Measurements from ENCODE around the gene MRGPRG. TPM values are rescaled to one million over a fixed set of nuclear protein-coding genes. Genes with fewer than 3 reads are reported as not detected.

The MRGPRG gene
- total and polyA plus RNA-seq, 7 experiments from 2014 or later, result not detected

GRCh38 chr11:3199537-3200295 lies 18.9 kb downstream of the MRGPRG start:
- H3K27me3 ChIP-seq (ENCODE audit: control insufficient read depth in 2 of 2, insufficient read depth in 2 of 2, low read length in 2 of 2), result no peaks in the 10 kb centered on the region
- H3K9me3 ChIP-seq (ENCODE audit: control insufficient read depth in 2 of 3, low read length in 3 of 3), result no peaks in the 10 kb centered on the region
- CTCF ChIA-PET, result no interaction called here
- H3K27ac Mint-ChIP-seq, result no peak overlapping the region
- no peak overlapping the region for H3K4me3 Mint-ChIP-seq
- H3K9me3 Mint-ChIP-seq, result no peaks in the 10 kb centered on the region
- no peak for DNase-seq
- intact Hi-C loops (cut with micrococcal nuclease), result no loop called here
- no peaks in the 10 kb centered on the region for H3K36me3 Mint-ChIP-seq
- H3K27ac ChIP-seq (ENCODE audit: low read depth, low read length), result no peak overlapping the region
- H3K36me3 ChIP-seq (ENCODE audit: control insufficient read depth in 2 of 3, insufficient read depth in 3 of 3, low read length in 3 of 3), result no peaks in the 10 kb centered on the region
- POLR2A ChIA-PET, result no interaction called here
- no peaks in the 10 kb centered on the region for H3K4me1 ChIP-seq (ENCODE audit: control insufficient read depth in 2 of 2, insufficient read depth in 2 of 2, low read length in 2 of 2)
- H3K4me1 Mint-ChIP-seq, result peaks cover 0 to 7% (median 4%) of the 10 kb centered on the region in 7 donors
- peaks cover 5 to 31% (median 19%) of the 10 kb centered on the region in 5 donors for H3K27me3 Mint-ChIP-seq
- H3K4me3 ChIP-seq (ENCODE audit: low read length), result no peak overlapping the region
- no peak for ATAC-seq

GRCh38 chr11:3198815-3199214 lies 19.8 kb downstream of the MRGPRG start:
- intact Hi-C loops (cut with micrococcal nuclease), result no loop called here
- peaks cover 0 to 7% (median 4%) of the 10 kb centered on the region in 7 donors for H3K4me1 Mint-ChIP-seq
- no peak for DNase-seq
- Histone ChIP-seq H3K27me3 (ENCODE audit: control insufficient read depth in 2 of 2, insufficient read depth in 2 of 2, low read length in 2 of 2) (no peaks in the 10 kb centered on the region), H3K9me3 (ENCODE audit: control insufficient read depth in 2 of 3, low read length in 3 of 3) (no peaks in the 10 kb centered on the region), H3K27ac (ENCODE audit: low read depth, low read length) (no peak overlapping the region), H3K36me3 (ENCODE audit: control insufficient read depth in 2 of 3, insufficient read depth in 3 of 3, low read length in 3 of 3) (no peaks in the 10 kb centered on the region), H3K4me3 (ENCODE audit: low read length) (no peak overlapping the region), H3K4me1 (ENCODE audit: control insufficient read depth in 2 of 2, insufficient read depth in 2 of 2, low read length in 2 of 2) (no peaks in the 10 kb centered on the region)
- no peaks in the 10 kb centered on the region for H3K9me3 Mint-ChIP-seq
- H3K36me3 Mint-ChIP-seq, result no peaks in the 10 kb centered on the region
- no peak overlapping the region for H3K27ac Mint-ChIP-seq
- peaks cover 4 to 31% (median 19%) of the 10 kb centered on the region in 5 donors for H3K27me3 Mint-ChIP-seq
- no peak for ATAC-seq
- ChIA-PET POLR2A (no interaction called here), CTCF (no interaction called here)
- H3K4me3 Mint-ChIP-seq, result no peak overlapping the region

GRCh38 chr11:3197878-3198528 lies 20.6 kb downstream of the MRGPRG start:
- Histone ChIP-seq H3K27ac (ENCODE audit: low read depth, low read length) (no peak overlapping the region), H3K27me3 (ENCODE audit: control insufficient read depth in 2 of 2, insufficient read depth in 2 of 2, low read length in 2 of 2) (no peaks in the 10 kb centered on the region), H3K4me1 (ENCODE audit: control insufficient read depth in 2 of 2, insufficient read depth in 2 of 2, low read length in 2 of 2) (no peaks in the 10 kb centered on the region), H3K4me3 (ENCODE audit: low read length) (no peak overlapping the region), H3K36me3 (ENCODE audit: control insufficient read depth in 2 of 3, insufficient read depth in 3 of 3, low read length in 3 of 3) (no peaks in the 10 kb centered on the region), H3K9me3 (ENCODE audit: control insufficient read depth in 2 of 3, low read length in 3 of 3) (no peaks in the 10 kb centered on the region)
- POLR2A ChIA-PET, result no interaction called here
- H3K27ac Mint-ChIP-seq, result no peak overlapping the region
- no peaks in the 10 kb centered on the region for H3K36me3 Mint-ChIP-seq
- ATAC-seq (no peak), DNase-seq (no peak)
- peaks cover 0 to 6% (median 4%) of the 10 kb centered on the region in 7 donors for H3K4me1 Mint-ChIP-seq
- intact Hi-C loops (cut with micrococcal nuclease), result no loop called here
- H3K4me3 Mint-ChIP-seq, result no peak overlapping the region
- no peaks in the 10 kb centered on the region for H3K9me3 Mint-ChIP-seq
- CTCF ChIA-PET, result no interaction called here
- peaks cover 4 to 31% (median 19%) of the 10 kb centered on the region in 5 donors for H3K27me3 Mint-ChIP-seq

- Histone ChIP-seq H3K27me3 (ENCODE audit: control insufficient read depth in 2 of 2, insufficient read depth in 2 of 2, low read length in 2 of 2) (no peaks in the 10 kb centered on the region), H3K27ac (ENCODE audit: low read depth, low read length) (no peak overlapping the region), H3K4me3 (ENCODE audit: low read length) (no peak overlapping the region), H3K4me1 (ENCODE audit: control insufficient read depth in 2 of 2, insufficient read depth in 2 of 2, low read length in 2 of 2) (no peaks in the 10 kb centered on the region), H3K36me3 (ENCODE audit: control insufficient read depth in 2 of 3, insufficient read depth in 3 of 3, low read length in 3 of 3) (no peaks in the 10 kb centered on the region), H3K9me3 (ENCODE audit: control insufficient read depth in 2 of 3, low read length in 3 of 3) (no peaks in the 10 kb centered on the region)
- intact Hi-C loops (cut with micrococcal nuclease), result no loop called here
- no peaks in the 10 kb centered on the region for H3K36me3 Mint-ChIP-seq
- ATAC-seq (no peak), DNase-seq (no peak)
- H3K4me3 Mint-ChIP-seq, result no peak overlapping the region
- CTCF ChIA-PET, result no interaction called here
- peaks cover 0 to 24% (median 13%) of the 10 kb centered on the region in 5 donors for H3K27me3 Mint-ChIP-seq
- no peak overlapping the region for H3K27ac Mint-ChIP-seq
- H3K9me3 Mint-ChIP-seq, result no peaks in the 10 kb centered on the region
- no peaks in the 10 kb centered on the region for H3K4me1 Mint-ChIP-seq
- POLR2A ChIA-PET, result no interaction called here
Measured at GRCh38 chr11:3197044-3197695, 21.4 kb downstream of the MRGPRG start.

GRCh38 chr11:3196161-3197043 lies 22.2 kb downstream of the MRGPRG start:
- H3K9me3 ChIP-seq (ENCODE audit: control insufficient read depth in 2 of 3, low read length in 3 of 3), result no peaks in the 10 kb centered on the region
- Mint-ChIP-seq H3K36me3 (no peaks in the 10 kb centered on the region), H3K27me3 (peaks cover 0 to 23% (median 8%) of the 10 kb centered on the region in 5 donors), H3K4me1 (no peaks in the 10 kb centered on the region), H3K9me3 (no peaks in the 10 kb centered on the region), H3K27ac (no peak overlapping the region), H3K4me3 (no peak overlapping the region)
- intact Hi-C loops (cut with micrococcal nuclease), result no loop called here
- H3K4me3 ChIP-seq (ENCODE audit: low read length), result no peak overlapping the region
- ATAC-seq, result no peak
- no peaks in the 10 kb centered on the region for H3K27me3 ChIP-seq (ENCODE audit: control insufficient read depth in 2 of 2, insufficient read depth in 2 of 2, low read length in 2 of 2)
- no peaks in the 10 kb centered on the region for H3K36me3 ChIP-seq (ENCODE audit: control insufficient read depth in 2 of 3, insufficient read depth in 3 of 3, low read length in 3 of 3)
- CTCF ChIA-PET, result no interaction called here
- DNase-seq, result no peak
- H3K27ac ChIP-seq (ENCODE audit: low read depth, low read length), result no peak overlapping the region
- POLR2A ChIA-PET, result interaction anchor here (1.1 kb wide), 1 partner anchor 9 kb away, joined by 3 read pairs; no protein-coding TSS in a partner anchor
- H3K4me1 ChIP-seq (ENCODE audit: control insufficient read depth in 2 of 2, insufficient read depth in 2 of 2, low read length in 2 of 2), result no peaks in the 10 kb centered on the region

GRCh38 chr11:3195251-3196160 lies 23.1 kb downstream of the MRGPRG start:
- Mint-ChIP-seq H3K4me3 (no peak overlapping the region), H3K36me3 (no peaks in the 10 kb centered on the region), H3K4me1 (no peaks in the 10 kb centered on the region), H3K27ac (no peak overlapping the region), H3K27me3 (peaks cover 0 to 14% (median 5%) of the 10 kb centered on the region in 5 donors), H3K9me3 (no peaks in the 10 kb centered on the region)
- ATAC-seq (no peak), DNase-seq (no peak)
- POLR2A ChIA-PET, result interaction anchor here (1.1 kb wide), 1 partner anchor 10 kb away, joined by 3 read pairs; no protein-coding TSS in a partner anchor
- CTCF ChIA-PET, result no interaction called here
- no peaks in the 10 kb centered on the region for H3K27me3 ChIP-seq (ENCODE audit: control insufficient read depth in 2 of 2, insufficient read depth in 2 of 2, low read length in 2 of 2)
- H3K4me3 ChIP-seq (ENCODE audit: low read length), result no peak overlapping the region
- no peaks in the 10 kb centered on the region for H3K9me3 ChIP-seq (ENCODE audit: control insufficient read depth in 2 of 3, low read length in 3 of 3)
- H3K4me1 ChIP-seq (ENCODE audit: control insufficient read depth in 2 of 2, insufficient read depth in 2 of 2, low read length in 2 of 2), result no peaks in the 10 kb centered on the region
- H3K36me3 ChIP-seq (ENCODE audit: control insufficient read depth in 2 of 3, insufficient read depth in 3 of 3, low read length in 3 of 3), result no peaks in the 10 kb centered on the region
- no peak overlapping the region for H3K27ac ChIP-seq (ENCODE audit: low read depth, low read length)
- intact Hi-C loops (cut with micrococcal nuclease), result no loop called here
